GM21723 (cell line): ENCODE results near the gene ID2.
"Not testable (repeated sequence)": the region's sequence is repeated elsewhere in the genome, so short reads cannot be mapped to it uniquely, and the experiment has no call there.

Source experiments
- ATAC-seq: cut with Tn5 transposase; IDR thresholded peaks from one replicate; pipeline ENCODE4 v1.9.1; 2021; ENCODE audit warnings: mild to moderate bottlenecking, moderate library complexity; ENCODE audit not compliant: unreplicated experiment

ID2 gene

DNA sequence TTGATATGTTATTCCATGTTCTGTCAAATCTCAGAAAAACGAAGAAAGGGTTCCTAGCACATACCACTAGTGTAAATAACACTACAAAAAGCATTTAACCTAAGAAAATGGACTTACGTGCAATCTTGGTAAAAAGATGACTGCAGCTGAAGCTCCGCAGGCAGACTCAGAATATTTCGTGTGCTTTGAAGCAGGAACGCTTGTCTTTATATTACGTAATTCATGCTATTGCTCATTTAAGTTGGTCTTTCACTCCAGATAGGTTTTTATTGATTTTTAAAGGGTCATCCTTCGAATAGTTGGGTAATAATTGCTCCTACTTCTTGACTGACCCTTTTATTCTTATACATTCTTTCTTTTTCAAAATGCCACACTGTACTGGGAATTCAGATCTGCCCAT lies 44.0 kb downstream of the ID2 start:
- ATAC-seq: no peak

DNA sequence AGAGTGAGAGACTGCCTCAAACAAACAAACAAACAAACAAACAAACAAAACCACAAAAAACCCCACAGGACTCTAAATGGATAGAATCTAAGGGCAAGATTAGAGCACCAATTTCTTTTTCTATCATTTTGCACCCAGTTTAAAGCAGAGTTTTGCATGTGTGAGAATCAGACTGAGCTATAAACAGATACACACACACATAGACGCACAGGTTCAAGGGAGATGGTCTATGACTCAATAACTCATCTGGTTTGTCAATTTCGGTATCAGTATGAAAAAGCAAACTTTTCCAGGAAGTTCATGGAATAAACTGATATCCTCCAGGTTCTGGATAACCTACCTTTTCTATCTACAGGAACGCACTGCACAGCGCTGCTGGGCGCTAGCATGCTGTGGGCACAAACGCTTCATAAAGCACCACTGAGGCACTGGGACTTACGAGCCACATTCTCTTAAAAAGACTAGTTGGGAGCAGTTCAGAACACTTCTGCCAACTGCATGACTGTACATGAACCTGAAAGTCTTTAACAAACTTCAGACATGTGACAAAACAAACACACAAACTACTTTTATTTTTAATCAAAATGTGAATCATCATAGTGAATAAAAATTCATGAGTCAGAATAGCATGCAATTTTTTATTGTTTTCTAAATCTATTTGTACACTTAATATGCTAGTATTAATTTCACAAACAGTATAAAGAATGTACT lies 46.6 kb downstream of the ID2 start:
- no peak for ATAC-seq

DNA sequence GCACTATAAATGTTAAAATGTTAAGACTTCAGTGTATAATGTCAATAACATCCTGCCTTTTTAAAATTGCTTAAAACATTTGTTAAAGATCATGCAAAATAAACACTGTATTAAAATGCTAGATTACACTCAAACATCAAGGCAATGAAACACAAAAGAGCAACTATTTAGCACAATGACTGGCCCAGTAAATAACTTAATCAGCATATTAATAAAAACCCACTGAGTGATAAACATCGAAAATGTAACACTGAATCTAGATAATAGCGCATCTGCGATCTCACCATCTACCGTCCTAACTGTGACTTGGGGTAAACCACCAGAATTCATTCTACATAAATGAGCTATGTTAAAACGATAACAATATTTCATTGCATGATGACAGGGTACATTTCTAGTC lies 47.2 kb downstream of the ID2 start:
- not testable (repeated sequence) for ATAC-seq

DNA sequence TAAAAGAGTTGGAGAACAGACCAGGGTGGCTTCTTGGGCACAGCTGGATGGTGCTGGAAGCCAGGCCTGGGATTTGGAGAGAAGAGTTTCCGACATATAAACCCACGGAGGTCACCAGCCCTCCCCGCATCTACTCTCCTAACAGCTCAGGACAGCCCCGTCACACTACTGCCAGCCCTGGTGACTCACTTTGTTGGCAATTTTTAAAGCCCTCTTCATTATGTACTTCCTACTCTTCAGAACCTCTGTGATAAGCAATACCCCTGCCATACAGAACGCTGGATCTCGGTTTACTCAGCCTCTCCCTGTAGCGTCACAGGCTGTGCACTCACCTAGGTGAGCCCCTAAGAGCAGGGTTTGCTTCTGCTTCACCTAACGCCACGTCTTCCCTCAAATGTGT lies 48.1 kb downstream of the ID2 start:
- no peak for ATAC-seq

DNA sequence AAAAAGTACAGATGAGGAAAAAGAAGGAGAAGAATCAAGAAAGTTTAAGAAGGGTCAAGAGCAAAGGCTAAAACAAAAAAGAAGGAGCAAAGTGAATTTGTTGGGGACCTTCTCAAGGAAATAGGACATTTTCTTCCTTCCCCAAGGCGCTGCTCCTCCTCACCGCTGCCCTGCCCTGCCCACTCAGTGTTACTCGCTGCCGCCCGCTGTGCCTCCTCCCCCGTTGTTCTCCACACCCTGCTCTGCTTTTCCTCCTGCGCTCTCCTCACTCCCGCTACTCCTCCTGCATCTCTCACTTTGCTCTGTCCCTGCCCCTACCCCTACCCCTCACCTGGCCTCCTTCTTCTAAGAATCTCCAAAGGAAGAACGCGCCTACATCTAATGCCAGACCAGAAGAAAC lies 50.7 kb downstream of the ID2 start:
- ATAC-seq: no peak
